GM12865 (cell line): ENCODE measurements around the gene TTLL6.
A peak's percentile ranks its signal among the peaks of the same experiment; 100 is the strongest.
"Not testable (repeated sequence)": the region's sequence is repeated elsewhere in the genome, so short reads cannot be mapped to it uniquely, and the experiment has no call there.

Experiments
- DNase-seq: peaks from one replicate; pipeline ENCODE4 v3.0.0; 2010; ENCODE audit warnings: low read depth
- H3K4me3 ChIP-seq: 2 replicates; pipeline ENCODE4 v1.5.1; 2011; ENCODE audit warnings: mild to moderate bottlenecking, low read depth, low read length, control low read depth
- CTCF ChIP-seq: IDR thresholded peaks from 2 replicates; pipeline ENCODE4 v1.5.1; 2011; ENCODE audit warnings: low read length, control low read depth, low read depth, inconsistent platforms; ENCODE audit not compliant: insufficient read depth; ENCODE audit errors: missing control alignments

Gene TTLL6

GRCh38 chr17:48815311-48815710 is 1.7 kb downstream of the TTLL6 start:
- DNase-seq, result no peak
- no peak for TF ChIP-seq CTCF

GRCh38 chr17:48814504-48814903 is 2.5 kb downstream of the TTLL6 start:
- TF ChIP-seq CTCF, result peak; percentile 80
- no peak overlapping the region for H3K4me3 ChIP-seq
- DNase-seq, result peak; percentile 59

More at GRCh38 chr17:48815311-48815710, 1.7 kb downstream of the TTLL6 start:
- no peak overlapping the region for H3K4me3 ChIP-seq

- no peak for DNase-seq
- H3K4me3 ChIP-seq, result no peak overlapping the region
- TF ChIP-seq CTCF, result no peak
Measured at GRCh38 chr17:48812001-48812400, 5.0 kb downstream of the TTLL6 start.

- no peak for TF ChIP-seq CTCF
- DNase-seq, result no peak
- no peak overlapping the region for H3K4me3 ChIP-seq
Measured at GRCh38 chr17:48809182-48809581, 7.8 kb downstream of the TTLL6 start.

GRCh38 chr17:48804936-48805411 is 12.1 kb downstream of the TTLL6 start:
- TF ChIP-seq CTCF, result peak; percentile 91
- H3K4me3 ChIP-seq, result no peak overlapping the region
- peak; percentile 66 for DNase-seq

GRCh38 chr17:48800626-48801217 is 16.3 kb downstream of the TTLL6 start:
- no peak for TF ChIP-seq CTCF
- no peak for DNase-seq
- no peak overlapping the region for H3K4me3 ChIP-seq

GRCh38 chr17:48799069-48799723 is 17.8 kb downstream of the TTLL6 start:
- DNase-seq, result no peak
- TF ChIP-seq CTCF, result no peak
- no peak overlapping the region for H3K4me3 ChIP-seq

GRCh38 chr17:48796163-48796522 is 20.9 kb downstream of the TTLL6 start:
- not testable (repeated sequence) for DNase-seq, H3K4me3 ChIP-seq
